ENCODE results near the gene PITPNM1. TPM values are rescaled to one million over a fixed set of nuclear protein-coding genes. Genes with fewer than 3 reads are reported as not detected.

The PITPNM1 gene
- total RNA-seq, 1 experiment from 2014 or later = 55.9 TPM

- TF ChIP-seq CTCF (conservative IDR thresholded peaks at IDR 0.05; ENCODE audit: low read depth, low read length) (no peak), EZH2 (IDR thresholded peaks at IDR 0.05; ENCODE audit: borderline replicate concordance, low read depth, low read length, poor library complexity, severe bottlenecking) (no peak)
- no TSS peak for BruUV-seq (replicated peaks)
- POLR2A ChIA-PET (ENCODE audit: low non-redundant PET) = no interaction called here
Observed at GRCh38 chr11:67451658-67451976, 53.5 kb downstream of the PITPNM1 start.

GRCh38 chr11:67450796-67451657, 54.1 kb downstream of the PITPNM1 start:
- CTCF ChIA-PET = no interaction called here
- H3K27ac ChIP-seq (ENCODE audit: low read depth, low read length, poor library complexity, severe bottlenecking) = no peak overlapping the region

More at GRCh38 chr11:67451658-67451976, 53.5 kb downstream of the PITPNM1 start:
- no peaks in the 10 kb centered on the region for H3K27me3 ChIP-seq (replicated peaks; ENCODE audit: insufficient read depth, low read depth, low read length, poor library complexity)
- H3K27ac ChIP-seq (ENCODE audit: low read depth, low read length, poor library complexity, severe bottlenecking) = no peak overlapping the region
- no peaks in the 10 kb centered on the region for H3K9me3 ChIP-seq (ENCODE audit: low read depth, low read length, poor library complexity, severe bottlenecking)
- H3K4me3 ChIP-seq (ENCODE audit: low read depth, low read length, poor library complexity, severe bottlenecking) = no peak overlapping the region
- no peaks in the 10 kb centered on the region for H3K4me1 ChIP-seq (ENCODE audit: insufficient read depth, low read length, poor library complexity, severe bottlenecking)
- CTCF ChIA-PET = no interaction called here
- no peak for DNase-seq (ENCODE audit: low spot score)
- intact Hi-C loops (cut with micrococcal nuclease; ENCODE audit: unreplicated experiment) = no loop called here
- no peaks in the 10 kb centered on the region for H3K36me3 ChIP-seq (ENCODE audit: insufficient read depth, low read length, poor library complexity, severe bottlenecking)

More at GRCh38 chr11:67450796-67451657, 54.1 kb downstream of the PITPNM1 start:
- TF ChIP-seq CTCF (conservative IDR thresholded peaks at IDR 0.05; ENCODE audit: low read depth, low read length) (no peak), EZH2 (IDR thresholded peaks at IDR 0.05; ENCODE audit: borderline replicate concordance, low read depth, low read length, poor library complexity, severe bottlenecking) (no peak)
- POLR2A ChIA-PET (ENCODE audit: low non-redundant PET) = interaction anchor here (0.6 kb wide), 1 partner anchor 94 kb away, joined by 3 read pairs; no protein-coding TSS in a partner anchor
- no peaks in the 10 kb centered on the region for H3K4me1 ChIP-seq (ENCODE audit: insufficient read depth, low read length, poor library complexity, severe bottlenecking)
- no TSS peak for BruUV-seq (replicated peaks)
- H3K9me3 ChIP-seq (ENCODE audit: low read depth, low read length, poor library complexity, severe bottlenecking) = no peaks in the 10 kb centered on the region
- no peaks in the 10 kb centered on the region for H3K27me3 ChIP-seq (replicated peaks; ENCODE audit: insufficient read depth, low read depth, low read length, poor library complexity)
- H3K4me3 ChIP-seq (ENCODE audit: low read depth, low read length, poor library complexity, severe bottlenecking) = no peak overlapping the region
- intact Hi-C loops (cut with micrococcal nuclease; ENCODE audit: unreplicated experiment) = no loop called here
- DNase-seq (ENCODE audit: low spot score) = no peak
- no peaks in the 10 kb centered on the region for H3K36me3 ChIP-seq (ENCODE audit: insufficient read depth, low read length, poor library complexity, severe bottlenecking)

Measured in A673 (cell line).